ENCODE measurements around the gene CSAD. TPM values are rescaled to one million over a fixed set of nuclear protein-coding genes. Genes with fewer than 3 reads are reported as not detected.

CSAD gene
- total RNA-seq, 1 donor from 2014 or later: 22.6 TPM

GRCh38 chr12:53222806-53223261 lies 42.1 kb upstream of the CSAD start:
- Mint-ChIP-seq H3K4me3 (peak overlapping the region; percentile 79), H3K36me3 (ENCODE audit: low read depth) (peaks cover 28% of the 10 kb centered on the region), H3K4me1 (ENCODE audit: low read depth) (peaks cover 74% of the 10 kb centered on the region), H3K9me3 (no peaks in the 10 kb centered on the region), H3K27ac (peak overlapping the region; percentile 73), H3K27me3 (ENCODE audit: insufficient read depth) (peaks cover 2% of the 10 kb centered on the region)
- intact Hi-C loops (cut with micrococcal nuclease): loop anchor here (5.0 kb wide), 2 partner anchors 229 to 404 kb away; partner anchors contain the start of genes ATF7 and PCBP2
- DNase-seq (ENCODE audit: low spot score): no peak

- peaks cover 77% of the 10 kb centered on the region for H3K4me1 Mint-ChIP-seq (ENCODE audit: low read depth)
- no peak for DNase-seq (ENCODE audit: low spot score)
- H3K27me3 Mint-ChIP-seq (ENCODE audit: insufficient read depth): peaks cover 2% of the 10 kb centered on the region
- H3K4me3 Mint-ChIP-seq: peak overlapping the region; percentile 79
- H3K9me3 Mint-ChIP-seq: no peaks in the 10 kb centered on the region
- H3K36me3 Mint-ChIP-seq (ENCODE audit: low read depth): peaks cover 28% of the 10 kb centered on the region
- intact Hi-C loops (cut with micrococcal nuclease): loop anchor here (5.0 kb wide), 2 partner anchors 230 to 405 kb away; partner anchors contain the start of genes ATF7 and PCBP2
- H3K27ac Mint-ChIP-seq: peak overlapping the region; percentile 92
These were observed 41.5 kb upstream of the CSAD start for GRCh38 chr12:53222170-53222721.

- peaks cover 24% of the 10 kb centered on the region for H3K36me3 Mint-ChIP-seq (ENCODE audit: low read depth)
- peak; percentile 52 for DNase-seq (ENCODE audit: low spot score)
- H3K4me3 Mint-ChIP-seq: peak overlapping the region; percentile 94
- peaks cover 79% of the 10 kb centered on the region for H3K4me1 Mint-ChIP-seq (ENCODE audit: low read depth)
- peak overlapping the region; percentile 98 for H3K27ac Mint-ChIP-seq
- H3K9me3 Mint-ChIP-seq: no peaks in the 10 kb centered on the region
- intact Hi-C loops (cut with micrococcal nuclease): loop anchor here (5.0 kb wide), 2 partner anchors 231 to 406 kb away; partner anchors contain the start of genes ATF7 and PCBP2
- peaks cover 2% of the 10 kb centered on the region for H3K27me3 Mint-ChIP-seq (ENCODE audit: insufficient read depth)
These were observed 40.7 kb upstream of the CSAD start for GRCh38 chr12:53221203-53222080.

- Mint-ChIP-seq H3K4me3 (peak overlapping the region; percentile 94), H3K36me3 (ENCODE audit: low read depth) (peaks cover 26% of the 10 kb centered on the region), H3K27ac (peak overlapping the region; percentile 98), H3K4me1 (ENCODE audit: low read depth) (peaks cover 83% of the 10 kb centered on the region), H3K9me3 (no peaks in the 10 kb centered on the region), H3K27me3 (ENCODE audit: insufficient read depth) (peaks cover 2% of the 10 kb centered on the region)
- intact Hi-C loops (cut with micrococcal nuclease): loop anchor here (1.0 to 5.0 kb wide), 3 partner anchors 101 to 407 kb away; partner anchors contain the start of genes AAAS, ATF7 and PCBP2
- peak; percentile 83 for DNase-seq (ENCODE audit: low spot score)
These were observed 40.0 kb upstream of the CSAD start for GRCh38 chr12:53220694-53221202.

- Mint-ChIP-seq H3K27me3 (ENCODE audit: insufficient read depth) (peaks cover 2% of the 10 kb centered on the region), H3K36me3 (ENCODE audit: low read depth) (peaks cover 24% of the 10 kb centered on the region), H3K4me1 (ENCODE audit: low read depth) (peaks cover 83% of the 10 kb centered on the region), H3K27ac (peak overlapping the region; percentile 98), H3K9me3 (no peaks in the 10 kb centered on the region), H3K4me3 (peak overlapping the region; percentile 94)
- intact Hi-C loops (cut with micrococcal nuclease): loop anchor here (1.0 to 5.0 kb wide), 12 partner anchors 12 to 407 kb away; partner anchors contain the start of genes AAAS, ATF7, CSAD and ESPL1
- peak; percentile 79 for DNase-seq (ENCODE audit: low spot score)
These were observed 39.4 kb upstream of the CSAD start for GRCh38 chr12:53219956-53220693.

GRCh38 chr12:53219292-53219955 lies 38.7 kb upstream of the CSAD start:
- intact Hi-C loops (cut with micrococcal nuclease): loop anchor here (1.0 to 5.0 kb wide), 9 partner anchors 13 to 167 kb away; partner anchors contain the start of genes CSAD, ESPL1, MYG1 and PFDN5
- Mint-ChIP-seq H3K27me3 (ENCODE audit: insufficient read depth) (peaks cover 2% of the 10 kb centered on the region), H3K4me1 (ENCODE audit: low read depth) (peaks cover 83% of the 10 kb centered on the region), H3K9me3 (no peaks in the 10 kb centered on the region), H3K27ac (peak overlapping the region; percentile 96), H3K4me3 (peak overlapping the region; percentile 94), H3K36me3 (ENCODE audit: low read depth) (peaks cover 24% of the 10 kb centered on the region)
- DNase-seq (ENCODE audit: low spot score): peak; percentile 61

- H3K4me3 Mint-ChIP-seq: peak overlapping the region; percentile 94
- H3K9me3 Mint-ChIP-seq: no peaks in the 10 kb centered on the region
- H3K36me3 Mint-ChIP-seq (ENCODE audit: low read depth): peaks cover 30% of the 10 kb centered on the region
- peaks cover 82% of the 10 kb centered on the region for H3K4me1 Mint-ChIP-seq (ENCODE audit: low read depth)
- intact Hi-C loops (cut with micrococcal nuclease): loop anchor here (1.0 to 5.0 kb wide), 9 partner anchors 12 to 166 kb away; partner anchors contain the start of genes CSAD, ESPL1, MYG1 and PFDN5
- H3K27ac Mint-ChIP-seq: peak overlapping the region; percentile 96
- H3K27me3 Mint-ChIP-seq (ENCODE audit: insufficient read depth): peaks cover 2% of the 10 kb centered on the region
- no peak for DNase-seq (ENCODE audit: low spot score)
These were observed 38.0 kb upstream of the CSAD start for GRCh38 chr12:53218551-53219291.

GRCh38 chr12:53217931-53218307 lies 37.2 kb upstream of the CSAD start:
- H3K27ac Mint-ChIP-seq: peak overlapping the region; percentile 92
- H3K4me3 Mint-ChIP-seq: peak overlapping the region; percentile 94
- no peaks in the 10 kb centered on the region for H3K9me3 Mint-ChIP-seq
- peaks cover 82% of the 10 kb centered on the region for H3K4me1 Mint-ChIP-seq (ENCODE audit: low read depth)
- H3K27me3 Mint-ChIP-seq (ENCODE audit: insufficient read depth): peaks cover 2% of the 10 kb centered on the region
- peaks cover 34% of the 10 kb centered on the region for H3K36me3 Mint-ChIP-seq (ENCODE audit: low read depth)
- intact Hi-C loops (cut with micrococcal nuclease): loop anchor here (5.0 kb wide), 1 partner anchor 166 kb away; the partner anchor contains the start of gene TNS2
- DNase-seq (ENCODE audit: low spot score): no peak

- DNase-seq (ENCODE audit: low spot score): no peak
- peak overlapping the region; percentile 94 for H3K4me3 Mint-ChIP-seq
- peak overlapping the region; percentile 92 for H3K27ac Mint-ChIP-seq
- intact Hi-C loops (cut with micrococcal nuclease): loop anchor here (5.0 kb wide), 1 partner anchor 165 kb away; the partner anchor contains the start of gene TNS2
- no peaks in the 10 kb centered on the region for H3K9me3 Mint-ChIP-seq
- H3K4me1 Mint-ChIP-seq (ENCODE audit: low read depth): peaks cover 81% of the 10 kb centered on the region
- peaks cover 2% of the 10 kb centered on the region for H3K27me3 Mint-ChIP-seq (ENCODE audit: insufficient read depth)
- H3K36me3 Mint-ChIP-seq (ENCODE audit: low read depth): peaks cover 40% of the 10 kb centered on the region
These were observed 36.6 kb upstream of the CSAD start for GRCh38 chr12:53217051-53217930.

GRCh38 chr12:53215497-53215896 lies 34.8 kb upstream of the CSAD start:
- Mint-ChIP-seq H3K27me3 (ENCODE audit: insufficient read depth) (no peaks in the 10 kb centered on the region), H3K4me3 (peak overlapping the region; percentile 94), H3K4me1 (ENCODE audit: low read depth) (peaks cover 82% of the 10 kb centered on the region), H3K9me3 (no peaks in the 10 kb centered on the region), H3K36me3 (ENCODE audit: low read depth) (peaks cover 45% of the 10 kb centered on the region), H3K27ac (no peak overlapping the region)
- DNase-seq (ENCODE audit: low spot score): no peak
- intact Hi-C loops (cut with micrococcal nuclease): loop anchor here (5.0 kb wide), 1 partner anchor 163 kb away; the partner anchor contains the start of gene TNS2

Measured in activated T-helper 1 cell treated with anti-CD3 and anti-CD28 coated beads, Interleukin-12 subunit alpha, Interleukin-12 subunit beta, Interleukin-2, Interleukin-4 antibody, amounts not matched to agents 30 ng/mL and 10 ng/mL and 1 ng/mL, durations not matched to agents 14 hours and 24 hours and 36 hours (primary cell).